HepG2 (cell line): Measurements from ENCODE around the gene EXOSC9. TPM values are rescaled to one million over a fixed set of nuclear protein-coding genes. Genes with fewer than 3 reads are reported as not detected.

Experiments
- ARNT ChIP-seq: fragments of 450-650 bp; IDR thresholded peaks from 2 replicates; pipeline ENCODE4 v1.6.1; 2017
- ATF7-NPFF ChIP-seq: sonication (generic); formaldehyde crosslinking; IDR thresholded peaks from 2 replicates; pipeline ENCODE4 v1.8.1; 2023; ENCODE audit warnings: mild to moderate bottlenecking, low read depth, missing genetic modification reagents, moderate library complexity
- BHLHE40 ChIP-seq: IDR thresholded peaks from 2 replicates; pipeline ENCODE4 v1.6.1; 2011; ENCODE audit warnings: low read length, improper control_type of control experiment
- FUBP1 ChIP-seq: sonication (generic); formaldehyde crosslinking; IDR thresholded peaks from 2 replicates; pipeline ENCODE4 v1.5.1; 2020; ENCODE audit warnings: missing genetic modification reagents, mild to moderate bottlenecking, borderline replicate concordance
- GFI1 ChIP-seq: sonication (generic); formaldehyde crosslinking; IDR thresholded peaks from 2 replicates; pipeline ENCODE4 v1.5.0; 2020; ENCODE audit warnings: missing genetic modification reagents, mild to moderate bottlenecking, borderline replicate concordance
- JARID2 ChIP-seq: sonication (generic); formaldehyde crosslinking; IDR thresholded peaks from 2 replicates; pipeline ENCODE4 v1.8.1; 2023; ENCODE audit warnings: missing genetic modification reagents, inconsistent platforms; ENCODE audit not compliant: insufficient replicate concordance
- JUND ChIP-seq: sonication (generic); formaldehyde crosslinking; IDR thresholded peaks from 2 replicates; pipeline ENCODE4 v1.8.0; 2022; ENCODE audit warnings: mild to moderate bottlenecking, missing genetic modification reagents
- KMT2A ChIP-seq: sonication (generic); formaldehyde crosslinking; IDR thresholded peaks from 2 replicates; pipeline ENCODE4 v1.4.0; 2020; ENCODE audit warnings: missing genetic modification reagents
- MAFK ChIP-seq, 2 experiments: IDR thresholded peaks in 1 of 2; conservative IDR thresholded peaks in 1 of 2; 2 replicates each; pipeline ENCODE4 v1.6.1; 2011; ENCODE audit warnings: improper control_type of control experiment in 2 of 2, low read length in 2 of 2
- MTA3 ChIP-seq: sonication (generic); formaldehyde crosslinking; IDR thresholded peaks from 2 replicates; pipeline ENCODE4 v1.4.0; 2020; ENCODE audit warnings: missing genetic modification reagents
- NFYC ChIP-seq: IDR thresholded peaks from 2 replicates; pipeline ENCODE4 v1.6.1; 2016; ENCODE audit warnings: missing genetic modification reagents, missing compliant biosample characterization
- PAWR ChIP-seq: sonication (generic); formaldehyde crosslinking; IDR thresholded peaks from 2 replicates; pipeline ENCODE4 v1.4.0; 2020; ENCODE audit warnings: missing genetic modification reagents, mild to moderate bottlenecking, borderline replicate concordance
- RBFOX2 ChIP-seq: fragments of 200-400 bp; formaldehyde crosslinking; IDR thresholded peaks from 2 replicates; pipeline ENCODE4 v1.6.1; 2017; ENCODE audit warnings: low read depth, mild to moderate bottlenecking, low read length
- RFXAP ChIP-seq: sonication (generic); formaldehyde crosslinking; IDR thresholded peaks from 2 replicates; pipeline ENCODE4 v1.4.0; 2020; ENCODE audit warnings: missing genetic modification reagents, borderline replicate concordance
- SATB2 ChIP-seq: sonication (generic); formaldehyde crosslinking; IDR thresholded peaks from 2 replicates; pipeline ENCODE4 v1.5.0; 2020; ENCODE audit warnings: missing genetic modification reagents
- SCMH1 ChIP-seq: sonication (generic); formaldehyde crosslinking; IDR thresholded peaks from 2 replicates; pipeline ENCODE4 v1.9.0; 2021; ENCODE audit warnings: missing genetic modification reagents, mild to moderate bottlenecking, borderline replicate concordance
- SIN3B ChIP-seq: fragments of 150-350 bp; IDR thresholded peaks from 2 replicates; pipeline ENCODE4 v1.6.1; 2014; ENCODE audit warnings: low read length
- TCF7 ChIP-seq: sonication (generic); IDR thresholded peaks from 2 replicates; pipeline ENCODE4 v1.6.1; 2016; ENCODE audit warnings: antibody characterized with exemption, low read depth
- ZFAT ChIP-seq: sonication (generic); formaldehyde crosslinking; conservative IDR thresholded peaks from 2 replicates; pipeline ENCODE4 v1.8.1; 2023; ENCODE audit warnings: missing genetic modification reagents, inconsistent platforms
- ZGPAT ChIP-seq: IDR thresholded peaks from 2 replicates; pipeline ENCODE4 v1.6.1; 2016; ENCODE audit warnings: mild to moderate bottlenecking
- ZHX1 ChIP-seq: sonication (generic); formaldehyde crosslinking; IDR thresholded peaks from 2 replicates; pipeline ENCODE4 v1.8.1; 2022; ENCODE audit warnings: low read depth, mild to moderate bottlenecking, missing genetic modification reagents
- ZNF33B ChIP-seq: sonication (generic); formaldehyde crosslinking; IDR thresholded peaks from 2 replicates; pipeline ENCODE4 v1.5.1; 2020; ENCODE audit warnings: mild to moderate bottlenecking, missing genetic modification reagents
- ZNF629 ChIP-seq: sonication (generic); formaldehyde crosslinking; conservative IDR thresholded peaks from 2 replicates; pipeline ENCODE4 v1.5.0; 2020; ENCODE audit warnings: missing genetic modification reagents
- ZNF761 ChIP-seq: sonication (generic); formaldehyde crosslinking; conservative IDR thresholded peaks from 2 replicates; pipeline ENCODE4 v1.4.0; 2020; ENCODE audit warnings: mild to moderate bottlenecking, missing genetic modification reagents
- ZNF782 ChIP-seq: sonication (generic); formaldehyde crosslinking; IDR thresholded peaks from 2 replicates; pipeline ENCODE4 v1.4.0; 2020; ENCODE audit warnings: missing genetic modification reagents, mild to moderate bottlenecking, borderline replicate concordance
- polyA plus RNA-seq, 8 experiments: library from polyadenylated mRNA; depleted of rRNA in 3 of 8; stranded (reverse) in 7 of 8; unstranded in 1 of 8; fragments of >200 nt; fragmentation: Illumina TruSeq in 4 of 8; extraction: Trizol in 4 of 8; gene quantifications; 2 replicates each; pipeline versions ENCODE4 v1.2.1 to v1.2.3, GENCODE V29; 2011 to 2016; ENCODE audit warnings: low read depth in 4 of 8, missing spikeins in 1 of 8, mixed read lengths in 1 of 8; ENCODE audit not compliant: insufficient read depth in 1 of 8
- total RNA-seq, 5 experiments: library from RNA; depleted of rRNA; stranded (reverse); fragments of >200 nt; fragmentation: Illumina TruSeq; extraction: Trizol; gene quantifications; 2 replicates each; pipeline ENCODE4 v1.2.3, GENCODE V29; 2016; ENCODE audit warnings: low read depth in 1 of 5

Gene EXOSC9
- total and polyA plus RNA-seq, 2 of the 13 experiments (the other 11 are each of a cell fraction or from before 2014, with no cell fraction given) = 26.0 to 48.0 TPM

GRCh38 chr4:121800961-121801714, at the start of gene EXOSC9 (continued):
- TF ChIP-seq TCF7 = no peak
- peak; percentile 70; the same call in 1 of the 2 replicates for TF ChIP-seq SATB2
- TF ChIP-seq GFI1 (CRISPR knock-in tag) = peak; percentile 48; the same call in 1 of the 2 replicates
- TF ChIP-seq SIN3B = peak; percentile 87
- TF ChIP-seq ZGPAT = peak; percentile 85
- TF ChIP-seq ZNF761 = 0 out of 2 replicates have a peak, but pooled peaks have one; percentile 60
- TF ChIP-seq MAFK (conservative IDR thresholded peaks at IDR 0.05 in 1 of 2, IDR thresholded peaks at IDR 0.05 in 1 of 2; ENCODE audit: low read length in 2 of 2) = no peak
- no peak for TF ChIP-seq JUND (CRISPR knock-in tag)
- TF ChIP-seq SCMH1 (CRISPR knock-in tag) = no peak
- TF ChIP-seq RFXAP (CRISPR knock-in tag) = peak; percentile 70; the same call in 1 of the 2 replicates
- no peak for TF ChIP-seq BHLHE40
- peak; percentile 90 for TF ChIP-seq ZHX1 (CRISPR knock-in tag)
- no peak for TF ChIP-seq ZFAT
- peak; percentile 76 for TF ChIP-seq ATF7-NPFF (CRISPR knock-in tag)
- TF ChIP-seq RBFOX2 = peak; percentile 86
- TF ChIP-seq MTA3 (CRISPR knock-in tag) = no peak
- TF ChIP-seq ZNF782 (CRISPR knock-in tag) = peak; percentile 36; the same call in 1 of the 2 replicates
- peak; percentile 99 for TF ChIP-seq KMT2A (CRISPR knock-in tag)
- peak; percentile 27; the same call in 1 of the 2 replicates for TF ChIP-seq ZNF33B
- TF ChIP-seq PAWR (CRISPR knock-in tag) = no peak
- no peak; the same call in 1 of the 2 replicates for TF ChIP-seq ZNF629
- TF ChIP-seq FUBP1 (CRISPR knock-in tag) = no peak
- peak; percentile 39; the same call in 1 of the 2 replicates for TF ChIP-seq NFYC (CRISPR knock-in tag)
- TF ChIP-seq JARID2 = no peak
- TF ChIP-seq ARNT = no peak
